Heart right ventricle (tissue), 16 donors: ENCODE measurements around the gene CDRT4. TPM values are rescaled to one million over a fixed set of nuclear protein-coding genes. Genes with fewer than 3 reads are reported as not detected.
A peak's percentile ranks its signal among the peaks of the same experiment; 100 is the strongest.

Source experiments
- ATAC-seq, 8 donors: fragments of 200-7000 bp; cut with Tn5 transposase; one replicate each; pipeline ENCODE4 v1.9.1; 2020; ENCODE audit warnings: mild to moderate bottlenecking in 8 of 8, moderate library complexity in 8 of 8, moderate number of reproducible peaks in 1 of 8
- DNase-seq, 2 donors: peaks; one replicate each; pipeline ENCODE4 v3.0.0-alpha.2; 2020
- H3K27ac ChIP-seq, 10 donors: fragments of 200-600 bp; sonication (generic) in 2 of 10; one replicate each; pipeline versions ENCODE4 v1.5.0 to v1.8.0; 2020 to 2022; ENCODE audit warnings: mild to moderate bottlenecking in 3 of 10
- H3K27me3 ChIP-seq, 7 donors: fragments of 200-600 bp; one replicate each; pipeline ENCODE4 v1.8.0; 2021 to 2022; ENCODE audit warnings: mild to moderate bottlenecking in 2 of 7
- H3K36me3 ChIP-seq, 9 donors: fragments of 200-600 bp; sonication (generic) in 1 of 9; one replicate each; pipeline versions ENCODE4 v1.5.0 to v1.8.0; 2020 to 2022; ENCODE audit warnings: mild to moderate bottlenecking in 2 of 9
- H3K4me1 ChIP-seq, 9 donors: fragments of 200-600 bp; sonication (generic) in 1 of 9; one replicate each; pipeline versions ENCODE4 v1.5.0 to v1.8.0; 2020 to 2022; ENCODE audit warnings: mild to moderate bottlenecking in 4 of 9
- H3K4me3 ChIP-seq, 10 donors: fragments of 200-600 bp; sonication (generic) in 2 of 10; one replicate each; pipeline versions ENCODE4 v1.5.0 to v1.8.0; 2020 to 2022; ENCODE audit warnings: mild to moderate bottlenecking in 7 of 10, moderate library complexity in 2 of 10
- H3K9me3 ChIP-seq, 11 donors: fragments of 200-600 bp in 10 of 11; sonication (generic) in 2 of 11; one replicate each; pipeline versions ENCODE4 v1.5.0 to v1.8.0; 2013 to 2022; ENCODE audit warnings: mild to moderate bottlenecking in 2 of 11, control low read depth in 1 of 11, moderate library complexity in 1 of 11
- CTCF ChIP-seq, 9 donors: fragments of 200-600 bp; sonication (generic) in 2 of 9; IDR thresholded peaks; one replicate each; pipeline versions ENCODE4 v1.5.0 to v1.8.0; 2021 to 2022; ENCODE audit warnings: antibody characterized with exemption in 9 of 9, mild to moderate bottlenecking in 5 of 9, moderate library complexity in 1 of 9
- WGBS, 2 donors: extraction: QIAGEN DNeasy Blood & Tissue Kit; methylation state at CpG; one replicate each; pipeline ENCODE4 v1.1.7; 2013; ENCODE audit warnings: inconsistent platforms in 1 of 2; 5-methylcytosine and 5-hydroxymethylcytosine counted together
- intact Hi-C, 10 donors: fragments of 100-400 bp; cut with DNase I; formaldehyde crosslinking; loops; one replicate each; pipeline versions ENCODE4 v1.11.1 to v1.14.2; 2022
- polyA plus RNA-seq, 2 donors: library from polyadenylated mRNA; stranded (reverse); fragments of 200-250 nt; gene quantifications; one replicate each; pipeline ENCODE4 v1.2.3, GENCODE V29; 2013
- total RNA-seq, 10 donors: library from RNA; stranded (reverse); fragmentation: NEBNext Ultra II Directional in 3 of 10; extraction: Animal tissue kit (Norgen Biotek cat#: 25700) in 3 of 10; gene quantifications; one replicate each; pipeline versions ENCODE4 v1.2.1 to v1.2.4, GENCODE V29; 2021 to 2023
- donor health status: Arrhythmogenic right ventricular cardiomyopathy.
- donor health status: ischemic (EF 13 %, LVEDD 7.1; RV severe dilation, severe dysfunction).
- donor health status: healthy with polysubstance abuse.
- donor health status: DM: no; HTN: yes; CAD: no.
- donor health status: DM: no; HTN: no; CAD: no.
- donor health status: ischemic (EF 25% LVEDD 6.9; RV normal size, moderate dysfunction).
- donor health status: ischemic (EF 25% LVEDD 5.7; RV mildly dilated, moderate dysfunction).
- donor health status: healthy.
- donor health status: DM: yes; HTN: yes; CAD: no.
- donor health status: Ischemic cardiomyopathy.
- donor health status: ischemic (EF 35%, LVEDD 5.7; RV mildly dilated, moderate dysfunction).
- donor health status: nonischemic (EF 11% LVEDD 7.7; RV severe dilation, severe dysfunction).
- donor health status: DM: yes; HTN: yes; CAD: no.
- donor health status: PGD.
- donor health status: ischemic (EF 29% LVEDD 5.4; RV normal size, mild dysfunction).
- donor health status: nonischemic (EF 23%, LVEDD 6.1; RV moderate dilation, normal function).

CDRT4 gene
- total and polyA plus RNA-seq, 12 donors: 0.45 to 4.2 (median 0.92) TPM; not detected in 2

- DNase-seq (no peak), ATAC-seq (no peak)
- TF ChIP-seq CTCF (IDR thresholded peaks at IDR 0.05): no peak
- no peaks in the 10 kb centered on the region for H3K27me3 ChIP-seq
- H3K36me3 ChIP-seq: no peaks in the 10 kb centered on the region
- H3K4me3 ChIP-seq: no peak overlapping the region
- peaks cover 3 to 47% (median 20%) of the 10 kb centered on the region in 9 donors for H3K4me1 ChIP-seq
- H3K27ac ChIP-seq: peak overlapping the region in 9 of 10 donors; percentile 60 to 81 (median 76)
- no peaks in the 10 kb centered on the region for H3K9me3 ChIP-seq
- intact Hi-C loops: loop anchor here in 3 of 10 donors (5.0 to 10.0 kb wide), 5 partner anchors 45 to 150 kb away; partner anchors contain the start of gene PMP22 (in 2 of the 3)
- WGBS, 2 donors: 87 to 90% methylated on average over 7 of the region's 7 CpGs
These were observed 54.8 kb downstream of the CDRT4 start for GRCh38 chr17:15412606-15413005.

GRCh38 chr17:15411384-15412198 is 55.8 kb downstream of the CDRT4 start:
- intact Hi-C loops: loop anchor here in 3 of 10 donors (5.0 to 10.0 kb wide), 5 partner anchors 46 to 149 kb away; partner anchors contain the start of gene PMP22 (in 2 of the 3)
- H3K27me3 ChIP-seq: no peaks in the 10 kb centered on the region
- no peaks in the 10 kb centered on the region for H3K9me3 ChIP-seq
- H3K27ac ChIP-seq: peak overlapping the region; percentile 11 to 81 (median 74)
- H3K4me1 ChIP-seq: peaks cover 3 to 47% (median 20%) of the 10 kb centered on the region in 9 donors
- no peak overlapping the region for H3K4me3 ChIP-seq
- ATAC-seq: peak in 6 of 8 donors; percentile 28 to 70 (median 48)
- H3K36me3 ChIP-seq: no peaks in the 10 kb centered on the region
- DNase-seq: no peak
- 71 to 73% methylated on average over 7 of the region's 7 CpGs for WGBS, 2 donors
- TF ChIP-seq CTCF (IDR thresholded peaks at IDR 0.05): no peak

GRCh38 chr17:15409721-15410250 is 57.6 kb downstream of the CDRT4 start:
- whole genome bisulfite sequencing, 2 donors: 65 to 81% methylated on average over 14 of the region's 14 CpGs
- Histone ChIP-seq H3K9me3 (no peaks in the 10 kb centered on the region), H3K4me1 (peaks cover 3 to 47% (median 20%) of the 10 kb centered on the region in 9 donors), H3K36me3 (no peaks in the 10 kb centered on the region), H3K27ac (peak overlapping the region; percentile 48 to 81 (median 74)), H3K4me3 (peak overlapping the region in 4 of 10 donors; percentile 13 to 16 (median 14)), H3K27me3 (no peaks in the 10 kb centered on the region)
- intact Hi-C loops: loop anchor here in 4 of 10 donors (5.0 to 10.0 kb wide), 5 partner anchors 48 to 147 kb away; partner anchors contain the start of gene PMP22 (in 3 of the 4)
- TF ChIP-seq CTCF (IDR thresholded peaks at IDR 0.05): no peak
- DNase-seq (peak in 1 of 2 donors; percentile 37), ATAC-seq (peak; percentile 59 to 76 (median 70))

GRCh38 chr17:15408803-15409202 is 58.6 kb downstream of the CDRT4 start:
- H3K4me3 ChIP-seq: no peak overlapping the region
- no peaks in the 10 kb centered on the region for H3K9me3 ChIP-seq
- ATAC-seq (no peak), DNase-seq (no peak)
- H3K27me3 ChIP-seq: no peaks in the 10 kb centered on the region
- intact Hi-C loops: loop anchor here in 1 of 10 donors (10.0 kb wide), 1 partner anchor 144 kb away; the partner anchor contains the start of gene PMP22
- peak overlapping the region in 8 of 10 donors; percentile 60 to 81 (median 76) for H3K27ac ChIP-seq
- no peaks in the 10 kb centered on the region for H3K36me3 ChIP-seq
- peaks cover 0 to 48% (median 29%) of the 10 kb centered on the region in 9 donors for H3K4me1 ChIP-seq
- TF ChIP-seq CTCF (IDR thresholded peaks at IDR 0.05): no peak
- WGBS, 2 donors: 92 to 96% methylated on average over 3 of the region's 3 CpGs
